ENCODE results near the gene ORAI2. TPM values are rescaled to one million over a fixed set of nuclear protein-coding genes. Genes with fewer than 3 reads are reported as not detected.

The ORAI2 gene
- total RNA-seq, 1 donor from 2014 or later, result 108 TPM

- no peak for DNase-seq (ENCODE audit: extremely low read depth, low read depth, low spot score)
Observed at GRCh38 chr7:102413611-102414010, 19.8 kb upstream of the ORAI2 start.

DNA sequence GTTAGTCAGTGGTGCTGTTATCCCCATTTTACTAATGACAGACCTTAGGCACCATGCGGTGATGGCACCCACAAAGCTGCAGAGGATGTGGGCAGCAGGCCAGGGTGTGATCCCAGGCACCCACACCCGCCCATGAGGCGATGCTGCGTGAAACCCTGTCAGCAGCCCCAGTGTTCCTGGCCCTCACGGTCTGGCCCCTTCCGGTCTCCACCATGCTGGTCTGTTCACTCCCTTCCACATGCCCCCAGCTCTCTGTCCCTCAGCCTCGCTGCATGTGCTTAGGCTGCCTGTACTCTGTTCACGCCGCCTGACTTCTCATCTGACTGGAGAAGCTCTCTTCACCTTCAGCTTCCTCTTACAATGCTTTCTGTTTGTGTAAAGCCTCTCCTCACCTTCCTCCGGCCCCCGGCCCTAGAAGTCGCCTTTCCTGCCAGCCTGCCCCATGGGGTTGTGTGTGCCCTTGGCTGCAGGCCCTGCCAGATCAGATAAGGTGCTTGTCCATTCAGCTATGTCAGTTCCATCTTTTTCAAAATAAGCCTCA, 17.6 kb upstream of the ORAI2 start:
- DNase-seq (ENCODE audit: extremely low read depth, low read depth, low spot score), result no peak

- no peak for DNase-seq (ENCODE audit: extremely low read depth, low read depth, low spot score)
Observed at GRCh38 chr7:102416406-102416805, 17.0 kb upstream of the ORAI2 start.

- no peak for DNase-seq (ENCODE audit: extremely low read depth, low read depth, low spot score)
Observed at GRCh38 chr7:102417105-102417504, 16.3 kb upstream of the ORAI2 start.

- no peak for DNase-seq (ENCODE audit: extremely low read depth, low read depth, low spot score)
Observed at GRCh38 chr7:102418592-102418991, 14.8 kb upstream of the ORAI2 start.

- no peak for DNase-seq (ENCODE audit: extremely low read depth, low read depth, low spot score)
Observed at GRCh38 chr7:102421706-102422240, 11.6 kb upstream of the ORAI2 start.

GRCh38 chr7:102424129-102424551, 9.2 kb upstream of the ORAI2 start:
- DNase-seq (ENCODE audit: extremely low read depth, low read depth, low spot score), result no peak

- no peak for DNase-seq (ENCODE audit: extremely low read depth, low read depth, low spot score)
Observed at GRCh38 chr7:102424787-102425218, 8.6 kb upstream of the ORAI2 start.

DNA sequence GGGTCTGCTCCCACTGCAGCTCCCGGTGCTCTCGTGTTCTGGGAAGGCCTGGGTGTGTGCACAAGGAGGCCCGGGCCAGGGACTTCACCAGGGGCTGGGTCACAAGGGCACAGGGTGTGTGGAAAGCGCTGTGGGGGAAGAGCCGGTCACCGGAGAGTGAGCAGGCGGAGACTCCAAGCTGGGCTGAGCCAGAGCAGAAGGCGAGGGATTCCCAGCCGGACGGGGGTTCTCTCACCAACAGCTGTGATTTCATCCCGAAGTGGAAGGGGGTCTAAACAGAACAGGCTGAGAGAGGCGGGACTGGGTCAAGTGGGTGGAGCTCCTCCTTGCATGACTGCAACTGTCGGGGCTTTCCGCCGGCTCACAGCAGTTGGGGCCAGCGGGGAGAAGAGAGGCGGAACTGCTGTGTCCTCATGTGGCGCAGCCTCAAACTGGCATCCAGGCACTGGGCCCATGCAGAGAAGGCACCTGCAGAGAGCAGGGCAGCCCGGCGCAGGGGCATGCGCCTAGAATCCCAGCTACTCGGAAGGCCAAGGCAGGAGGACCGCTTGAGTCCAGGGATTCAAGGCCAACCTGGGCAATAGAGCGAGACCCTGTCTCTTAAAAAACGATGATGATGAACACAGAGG, 7.6 kb upstream of the ORAI2 start:
- DNase-seq (ENCODE audit: extremely low read depth, low read depth, low spot score), result no peak

GRCh38 chr7:102426268-102427018, 6.9 kb upstream of the ORAI2 start:
- no peak for DNase-seq (ENCODE audit: extremely low read depth, low read depth, low spot score)

- no peak for DNase-seq (ENCODE audit: extremely low read depth, low read depth, low spot score)
Observed at GRCh38 chr7:102427019-102427405, 6.4 kb upstream of the ORAI2 start.

DNA sequence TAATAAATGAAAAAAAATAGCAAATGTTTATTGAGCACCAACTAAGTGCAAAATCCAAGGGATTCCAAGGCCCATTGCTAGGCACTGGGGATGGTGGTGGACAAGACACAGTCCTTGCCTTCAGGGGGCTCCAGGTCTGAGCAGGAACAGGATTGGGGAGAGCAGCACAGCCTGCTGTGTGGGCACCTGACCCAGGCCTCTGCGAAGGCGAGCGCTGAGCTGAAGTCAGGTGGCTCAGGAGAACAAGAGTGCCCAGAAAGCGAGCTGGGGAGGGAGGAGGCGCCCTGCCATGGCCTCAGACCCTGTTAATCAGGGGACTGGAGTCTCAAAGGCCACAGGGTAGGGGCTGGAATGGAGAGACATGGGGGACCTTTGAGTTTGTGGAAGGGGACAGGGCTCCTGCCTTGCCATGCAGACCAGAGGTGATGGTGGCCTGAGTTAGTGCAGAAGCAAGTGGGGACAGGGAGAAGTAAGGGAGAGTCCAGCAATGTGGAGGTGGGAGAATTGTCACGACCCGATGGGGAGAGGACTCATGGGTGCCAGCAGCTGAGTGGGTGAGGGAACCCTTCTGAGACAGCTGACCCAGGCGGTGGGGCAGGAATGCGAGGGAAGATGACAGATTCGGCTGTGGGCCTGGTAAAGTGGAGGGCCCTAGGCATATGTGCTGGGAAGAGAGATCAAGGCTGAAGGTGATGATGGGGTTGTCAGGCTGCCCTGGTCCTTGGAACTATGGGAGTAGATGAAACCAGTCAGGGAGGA, 4.1 kb upstream of the ORAI2 start:
- no peak for DNase-seq (ENCODE audit: extremely low read depth, low read depth, low spot score)

DNA sequence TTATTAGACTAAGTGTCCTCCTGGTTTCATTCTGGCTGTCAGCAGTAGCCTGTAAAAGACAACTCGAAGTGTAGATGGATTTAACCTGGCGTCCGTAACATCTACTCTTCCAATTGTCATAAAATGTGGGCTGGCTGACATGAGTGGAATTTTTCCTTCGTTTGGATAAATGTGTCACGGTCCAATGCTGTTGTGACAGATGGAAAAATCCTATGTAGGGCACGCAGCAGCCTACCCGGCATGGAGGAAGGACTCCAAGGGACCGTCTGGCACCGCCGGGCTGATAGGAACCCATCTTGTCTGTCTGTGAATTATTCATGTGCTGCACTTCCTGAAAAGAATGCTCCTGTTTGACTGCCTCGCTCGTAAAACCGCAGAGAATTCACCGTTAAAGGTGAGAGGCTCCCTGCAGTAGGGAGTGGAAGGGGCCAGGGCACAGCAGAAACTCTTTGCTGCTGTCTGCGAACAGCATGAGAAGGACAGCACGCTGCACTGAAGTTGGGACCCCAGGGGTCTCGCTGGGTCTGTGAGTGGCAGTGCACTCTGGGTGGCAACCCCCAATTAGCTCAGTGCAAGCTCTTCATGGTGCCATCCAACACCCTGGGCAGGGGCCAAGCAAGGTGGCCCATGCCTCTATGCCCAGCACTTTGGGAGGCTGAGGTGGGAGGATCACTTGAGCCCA, 1.6 kb upstream of the ORAI2 start:
- DNase-seq (ENCODE audit: extremely low read depth, low read depth, low spot score), result no peak

- no peak for DNase-seq (ENCODE audit: extremely low read depth, low read depth, low spot score)
Observed at GRCh38 chr7:102432442-102433218, 745 bp upstream of the ORAI2 start.

GRCh38 chr7:102434039-102434486, 688 bp downstream of the ORAI2 start:
- DNase-seq (ENCODE audit: extremely low read depth, low read depth, low spot score), result no peak

- DNase-seq (ENCODE audit: extremely low read depth, low read depth, low spot score), result no peak
Observed at GRCh38 chr7:102436118-102436517, 2.7 kb downstream of the ORAI2 start.

- peak; percentile 60 for DNase-seq (ENCODE audit: extremely low read depth, low read depth, low spot score)
Observed at GRCh38 chr7:102439963-102440795, 6.8 kb downstream of the ORAI2 start.

DNA sequence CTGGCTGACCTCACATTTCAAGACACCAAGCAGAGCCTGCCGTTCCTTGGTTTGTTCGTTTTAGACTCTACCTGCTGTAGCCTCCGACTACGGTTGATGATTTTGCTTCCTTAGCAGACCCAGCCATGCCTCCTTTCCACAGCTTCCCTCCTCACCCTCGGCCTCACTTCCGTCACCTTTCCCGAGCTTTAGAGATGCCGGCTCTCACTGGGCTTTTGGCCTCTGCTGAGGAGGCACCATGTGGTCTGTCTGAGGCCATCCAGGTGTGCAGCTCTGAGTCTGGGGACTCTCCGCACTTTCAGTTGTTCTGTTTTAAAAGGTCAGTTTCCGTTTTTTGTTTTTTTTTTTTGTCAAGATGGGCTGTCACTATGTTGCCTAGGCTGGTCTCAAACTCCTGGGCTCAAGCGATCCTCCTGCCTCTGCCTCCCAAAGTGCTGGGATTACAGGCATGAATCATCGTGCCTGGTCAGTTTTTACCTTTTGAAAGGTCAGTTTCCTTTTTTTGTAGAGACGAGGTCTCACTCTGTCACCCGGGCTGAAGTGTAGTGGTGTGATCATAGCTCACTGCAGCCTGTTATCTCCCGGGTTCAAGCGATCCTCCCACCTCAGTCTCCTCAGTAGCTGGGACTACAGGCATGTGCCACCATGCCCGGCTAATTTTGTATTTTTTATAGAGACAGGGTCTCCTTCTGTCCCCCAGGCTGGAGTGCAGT, 11.7 kb downstream of the ORAI2 start:
- DNase-seq (ENCODE audit: extremely low read depth, low read depth, low spot score), result no peak

Measured in glomerular endothelial cell (primary cell).